ENCODE measurements around the gene PRDM16.

The PRDM16 gene

DNA sequence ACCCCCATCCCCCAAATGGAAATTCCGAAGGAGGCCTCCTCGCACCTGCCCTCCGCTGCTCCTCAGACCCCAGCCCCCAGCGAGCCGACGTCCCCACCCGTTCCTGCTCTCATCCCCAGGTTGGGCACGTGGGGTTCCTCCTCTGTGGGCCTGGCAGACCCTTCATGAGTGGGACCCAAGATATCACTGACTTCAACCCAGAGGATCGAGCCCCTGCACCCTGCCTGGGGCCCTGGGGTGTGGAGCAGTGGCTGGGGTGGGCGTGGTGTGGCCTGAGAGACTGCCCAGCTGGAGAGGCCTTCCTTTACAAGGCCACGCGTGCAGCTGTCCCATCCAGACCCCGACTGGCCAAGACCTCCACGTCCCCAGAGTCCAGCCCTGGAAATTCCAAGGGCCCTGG is 367.9 kb downstream of the PRDM16 start:
- TF ChIP-seq, protein P1, sequence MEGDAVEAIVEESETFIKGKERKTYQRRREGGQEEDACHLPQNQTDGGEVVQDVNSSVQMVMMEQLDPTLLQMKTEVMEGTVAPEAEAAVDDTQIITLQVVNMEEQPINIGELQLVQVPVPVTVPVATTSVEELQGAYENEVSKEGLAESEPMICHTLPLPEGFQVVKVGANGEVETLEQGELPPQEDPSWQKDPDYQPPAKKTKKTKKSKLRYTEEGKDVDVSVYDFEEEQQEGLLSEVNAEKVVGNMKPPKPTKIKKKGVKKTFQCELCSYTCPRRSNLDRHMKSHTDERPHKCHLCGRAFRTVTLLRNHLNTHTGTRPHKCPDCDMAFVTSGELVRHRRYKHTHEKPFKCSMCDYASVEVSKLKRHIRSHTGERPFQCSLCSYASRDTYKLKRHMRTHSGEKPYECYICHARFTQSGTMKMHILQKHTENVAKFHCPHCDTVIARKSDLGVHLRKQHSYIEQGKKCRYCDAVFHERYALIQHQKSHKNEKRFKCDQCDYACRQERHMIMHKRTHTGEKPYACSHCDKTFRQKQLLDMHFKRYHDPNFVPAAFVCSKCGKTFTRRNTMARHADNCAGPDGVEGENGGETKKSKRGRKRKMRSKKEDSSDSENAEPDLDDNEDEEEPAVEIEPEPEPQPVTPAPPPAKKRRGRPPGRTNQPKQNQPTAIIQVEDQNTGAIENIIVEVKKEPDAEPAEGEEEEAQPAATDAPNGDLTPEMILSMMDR (IDR thresholded peaks at IDR 0.05; ENCODE audit: insufficient read depth, low read length, poor library complexity, severe bottlenecking) = no peak
- Histone ChIP-seq H3K4me3 (replicated peaks; ENCODE audit: low read depth, low read length) (no peak overlapping the region), H3K27me3 (replicated peaks; ENCODE audit: control insufficient read depth, insufficient read depth, low read length) (no peaks in the 10 kb centered on the region)

DNA sequence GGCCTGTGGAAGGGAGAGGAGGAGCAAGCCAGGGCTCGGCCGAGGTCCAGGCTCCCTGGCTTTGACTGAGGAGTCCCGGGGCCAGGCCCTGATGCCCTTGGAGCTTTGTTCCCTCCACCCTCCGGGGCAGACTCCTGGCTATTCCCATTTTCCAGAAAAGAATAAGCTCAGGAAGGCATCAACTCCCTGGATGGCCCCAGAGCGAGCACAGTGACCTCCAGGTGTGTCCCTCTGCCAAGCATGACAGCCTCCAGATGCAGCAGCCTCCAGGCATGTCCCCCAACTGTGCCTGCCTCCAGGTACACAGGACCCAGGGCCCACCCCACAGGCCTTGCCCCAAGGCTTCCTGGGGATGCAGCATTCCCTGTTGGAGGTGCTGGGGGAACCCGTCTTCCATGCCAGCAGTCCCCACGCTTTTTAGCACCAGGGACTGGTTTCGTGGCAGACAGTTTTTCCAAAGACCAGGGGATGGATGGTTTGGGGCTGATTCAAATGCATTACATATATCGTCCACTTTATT is 369.7 kb downstream of the PRDM16 start:
- Histone ChIP-seq H3K4me3 (replicated peaks; ENCODE audit: low read depth, low read length) (no peak overlapping the region), H3K27me3 (replicated peaks; ENCODE audit: control insufficient read depth, insufficient read depth, low read length) (no peaks in the 10 kb centered on the region; the same call in none of the 2 replicates), H3K36me3 (ENCODE audit: control insufficient read depth, insufficient read depth, low read length) (no peaks in the 10 kb centered on the region)
- no peak for DNase-seq (ENCODE audit: extremely low read depth, insufficient read length)
- TF ChIP-seq, protein P1 (IDR thresholded peaks at IDR 0.05; ENCODE audit: insufficient read depth, low read length, poor library complexity, severe bottlenecking) = no peak

More for the DNA sequence above, 367.9 kb downstream of the PRDM16 start:
- DNase-seq (ENCODE audit: extremely low read depth, insufficient read length) = no peak
- H3K36me3 ChIP-seq (ENCODE audit: control insufficient read depth, insufficient read depth, low read length) = no peaks in the 10 kb centered on the region

DNA sequence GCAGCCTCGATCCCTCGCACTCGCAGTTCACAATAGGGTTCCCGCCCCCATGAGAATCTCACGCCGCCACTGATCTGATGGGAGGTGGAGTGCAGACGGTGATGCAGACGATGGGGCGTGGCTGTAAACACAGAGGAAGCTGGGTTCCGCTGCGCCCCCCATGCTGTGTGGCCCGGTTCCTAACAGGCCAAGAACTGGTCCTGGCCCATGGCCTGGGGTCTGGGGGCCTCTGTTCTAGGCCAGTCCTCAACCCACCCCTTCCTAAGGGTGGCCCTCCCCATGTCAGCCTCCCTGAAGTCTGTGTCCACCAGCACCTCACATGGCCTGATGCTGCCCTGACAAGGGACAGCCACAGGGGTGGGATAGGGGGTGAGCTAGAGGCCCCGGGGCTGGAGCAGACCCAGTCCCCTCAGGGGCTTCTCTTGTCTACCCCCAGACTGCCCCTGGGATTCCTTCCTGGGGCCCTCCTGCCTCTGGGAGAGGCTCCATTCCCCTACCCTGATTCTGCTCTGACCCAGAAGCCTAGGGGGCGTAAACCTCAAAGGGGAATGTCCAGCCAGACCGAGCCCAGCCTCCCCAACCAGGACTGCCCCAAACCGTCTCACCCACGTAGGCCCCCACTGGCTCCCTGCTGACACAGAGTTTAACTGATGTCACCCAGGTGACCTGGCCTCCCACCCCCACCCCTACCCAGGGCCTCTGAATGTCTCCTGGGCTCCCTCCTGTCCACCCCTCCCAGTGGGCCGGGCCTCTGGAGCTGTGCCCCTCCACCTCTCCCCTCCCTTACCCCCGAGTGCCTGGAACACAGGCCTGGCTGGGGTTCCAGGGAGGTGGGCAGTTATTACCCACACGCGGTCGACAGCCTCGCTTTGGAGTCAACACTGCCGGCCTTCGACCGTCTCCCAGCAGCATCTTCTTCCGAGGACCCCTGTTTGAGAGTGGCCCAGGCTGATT is 370.6 kb downstream of the PRDM16 start:
- Histone ChIP-seq H3K4me3 (replicated peaks; ENCODE audit: low read depth, low read length) (no peak overlapping the region), H3K27me3 (replicated peaks; ENCODE audit: control insufficient read depth, insufficient read depth, low read length) (no peaks in the 10 kb centered on the region; the same call in none of the 2 replicates), H3K36me3 (ENCODE audit: control insufficient read depth, insufficient read depth, low read length) (no peaks in the 10 kb centered on the region)
- DNase-seq (ENCODE audit: extremely low read depth, insufficient read length) = no peak
- TF ChIP-seq, protein P1 (IDR thresholded peaks at IDR 0.05; ENCODE audit: insufficient read depth, low read length, poor library complexity, severe bottlenecking) = no peak

DNA sequence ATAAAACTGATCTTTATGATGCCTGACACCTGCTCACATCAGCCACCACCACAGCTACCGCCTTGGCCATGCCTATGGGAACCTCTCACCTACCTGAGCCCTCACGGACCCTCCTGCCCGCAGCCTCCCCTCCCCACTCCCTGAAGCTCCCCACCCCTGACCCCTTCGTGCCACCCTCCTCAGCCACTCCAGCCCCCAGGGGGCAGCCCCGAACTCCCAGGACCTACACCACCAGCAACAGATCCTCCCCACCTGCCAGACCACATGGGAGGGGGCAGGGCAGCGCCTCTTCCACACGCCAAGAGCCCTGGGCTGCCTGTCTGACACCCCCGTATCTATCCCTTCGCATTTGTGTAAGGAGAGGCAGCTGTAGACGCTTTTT is 371.3 kb downstream of the PRDM16 start:
- DNase-seq (ENCODE audit: extremely low read depth, insufficient read length) = no peak
- Histone ChIP-seq H3K4me3 (replicated peaks; ENCODE audit: low read depth, low read length) (no peak overlapping the region), H3K27me3 (replicated peaks; ENCODE audit: control insufficient read depth, insufficient read depth, low read length) (no peaks in the 10 kb centered on the region; the same call in none of the 2 replicates), H3K36me3 (ENCODE audit: control insufficient read depth, insufficient read depth, low read length) (no peaks in the 10 kb centered on the region)
- TF ChIP-seq, protein P1 (IDR thresholded peaks at IDR 0.05; ENCODE audit: insufficient read depth, low read length, poor library complexity, severe bottlenecking) = no peak

DNA sequence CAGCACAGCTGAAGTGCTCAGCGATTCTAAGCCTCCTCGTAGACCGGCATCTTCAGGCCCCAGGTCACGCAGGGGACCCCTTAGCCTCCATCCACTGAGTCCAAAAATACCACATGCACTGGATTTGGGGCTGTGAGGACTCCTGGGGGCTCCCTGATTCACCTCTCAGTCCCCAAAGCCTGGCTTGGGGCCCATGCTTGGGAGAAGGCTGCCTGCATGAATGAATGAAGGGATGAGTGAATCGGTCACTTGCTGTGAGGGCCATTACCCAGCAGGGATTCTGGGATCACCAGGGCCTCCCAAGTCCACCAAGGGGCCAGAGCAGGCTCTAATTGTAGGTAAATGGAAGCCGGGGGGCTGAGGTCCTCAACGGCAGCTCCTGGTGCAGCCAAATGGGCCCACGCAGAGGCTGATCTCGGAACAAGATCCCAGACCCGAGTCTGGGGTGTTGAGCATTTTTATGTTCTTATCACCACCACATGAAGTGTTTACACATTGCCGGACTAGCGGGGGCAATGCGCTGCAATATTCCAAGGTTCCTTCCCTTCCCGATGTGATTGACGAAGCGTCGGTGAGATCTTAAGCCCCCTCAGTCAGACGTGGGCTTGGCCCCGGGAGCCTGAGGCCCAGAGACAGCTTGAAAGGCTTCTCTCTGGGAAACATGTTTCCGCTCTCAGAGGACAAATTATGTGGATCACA is 371.9 kb downstream of the PRDM16 start:
- no peak for DNase-seq (ENCODE audit: extremely low read depth, insufficient read length)
- TF ChIP-seq, protein P1 (IDR thresholded peaks at IDR 0.05; ENCODE audit: insufficient read depth, low read length, poor library complexity, severe bottlenecking) = no peak
- Histone ChIP-seq H3K27me3 (replicated peaks; ENCODE audit: control insufficient read depth, insufficient read depth, low read length) (no peaks in the 10 kb centered on the region; the same call in none of the 2 replicates), H3K36me3 (ENCODE audit: control insufficient read depth, insufficient read depth, low read length) (no peaks in the 10 kb centered on the region), H3K4me3 (replicated peaks; ENCODE audit: low read depth, low read length) (no peak overlapping the region)

Data from GM06990 (cell line).